Raji (cell line): ENCODE measurements around the gene MAN2B1.

Experiments
- POLR2A ChIP-seq: IDR thresholded peaks from 2 replicates; pipeline ENCODE4 v1.6.1; 2011; ENCODE audit warnings: low read depth, low read length, control low read depth; ENCODE audit not compliant: insufficient read depth

MAN2B1 gene

GRCh38 chr19:12606796-12607195 lies 59.7 kb downstream of the MAN2B1 start:
- no peak for TF ChIP-seq POLR2A

- no peak for TF ChIP-seq POLR2A
Observed at GRCh38 chr19:12603714-12604113, 62.8 kb downstream of the MAN2B1 start.

GRCh38 chr19:12597594-12597993 lies 68.9 kb downstream of the MAN2B1 start:
- TF ChIP-seq POLR2A: no peak

DNA sequence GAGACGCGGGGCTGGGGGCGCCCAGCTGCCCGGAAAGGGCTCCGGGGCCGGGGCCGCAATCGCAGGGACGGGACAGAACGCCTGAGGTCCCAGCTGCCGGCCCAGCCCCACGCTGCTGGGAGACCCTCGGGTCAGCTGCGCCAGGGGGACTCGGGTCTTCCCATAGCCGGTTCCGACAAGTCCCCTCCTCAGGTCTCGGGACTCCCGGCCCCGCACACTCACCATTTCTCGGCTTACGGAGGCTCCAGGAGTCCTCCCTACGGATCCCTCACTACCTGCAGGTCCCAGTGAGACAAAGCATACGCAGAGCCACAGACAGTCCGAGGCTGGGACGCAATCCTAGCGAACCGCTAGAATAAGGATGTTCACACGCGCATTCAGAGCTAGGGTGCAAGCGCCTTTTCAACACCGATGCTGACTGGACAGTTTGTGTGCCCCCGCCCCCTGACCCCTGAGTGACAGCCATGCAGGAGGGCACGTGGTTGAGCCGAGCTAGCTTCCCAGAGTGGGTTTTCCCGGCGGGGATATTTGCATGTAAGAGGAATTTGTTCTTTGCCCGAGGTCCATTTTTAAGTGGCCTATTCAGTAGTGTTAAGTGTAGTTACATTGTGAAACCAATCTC lies 69.5 kb downstream of the MAN2B1 start:
- no peak for TF ChIP-seq POLR2A
